ENCODE data around the gene JAKMIP2. TPM values are rescaled to one million over a fixed set of nuclear protein-coding genes. Genes with fewer than 3 reads are reported as not detected.

Gene JAKMIP2
- total and polyA plus RNA-seq, 2 donors (not counting 1 experiment from before 2014, with no cell fraction given), result 1.3 to 6.5 TPM

- Histone ChIP-seq H4K20me1 (ENCODE audit: control insufficient read depth, extremely low read depth, insufficient read depth, low read length) (no peaks in the 10 kb centered on the region), H3K4me2 (ENCODE audit: extremely low read depth, insufficient read depth, low read length) (no peak overlapping the region), H3K27ac (ENCODE audit: insufficient read depth, low read length) (no peak overlapping the region), H3K9ac (ENCODE audit: insufficient read depth, low read length) (no peak overlapping the region), H3K4me1 (ENCODE audit: control insufficient read depth, extremely low read depth, insufficient read depth, low read length) (no peaks in the 10 kb centered on the region), H3K79me2 (ENCODE audit: control insufficient read depth, insufficient read depth, low read length) (no peaks in the 10 kb centered on the region), H3K4me3 (replicated peaks in 1 of 4; ENCODE audit: control extremely low read depth in 1 of 4, insufficient read depth in 1 of 4, low read depth in 3 of 4, low read length in 4 of 4) (no peak overlapping the region), H3K36me3 (ENCODE audit: control insufficient read depth, insufficient read depth, low read length) (no peaks in the 10 kb centered on the region), H3K9me3 (ENCODE audit: control insufficient read depth, insufficient read depth, low read depth, low read length) (no peaks in the 10 kb centered on the region), H3K27me3 (ENCODE audit: control insufficient read depth, insufficient read depth, low read length) (no peaks in the 10 kb centered on the region), H2AFZ (ENCODE audit: low read length) (no peak overlapping the region)
- peak; percentile 26 to 47 for DNase-seq (ENCODE audit: low read depth in 2 of 2)
- no peak for TF ChIP-seq CTCF (conservative IDR thresholded peaks at IDR 0.05 in 1 of 2, IDR thresholded peaks at IDR 0.05 in 1 of 2; ENCODE audit: low read depth in 1 of 2, low read length in 2 of 2)
- TF ChIP-seq EZH2 (IDR thresholded peaks at IDR 0.05; ENCODE audit: low read length, missing control alignments), result no peak
Observed at GRCh38 chr5:147661541-147661940, 121.0 kb downstream of the JAKMIP2 start.

DNA sequence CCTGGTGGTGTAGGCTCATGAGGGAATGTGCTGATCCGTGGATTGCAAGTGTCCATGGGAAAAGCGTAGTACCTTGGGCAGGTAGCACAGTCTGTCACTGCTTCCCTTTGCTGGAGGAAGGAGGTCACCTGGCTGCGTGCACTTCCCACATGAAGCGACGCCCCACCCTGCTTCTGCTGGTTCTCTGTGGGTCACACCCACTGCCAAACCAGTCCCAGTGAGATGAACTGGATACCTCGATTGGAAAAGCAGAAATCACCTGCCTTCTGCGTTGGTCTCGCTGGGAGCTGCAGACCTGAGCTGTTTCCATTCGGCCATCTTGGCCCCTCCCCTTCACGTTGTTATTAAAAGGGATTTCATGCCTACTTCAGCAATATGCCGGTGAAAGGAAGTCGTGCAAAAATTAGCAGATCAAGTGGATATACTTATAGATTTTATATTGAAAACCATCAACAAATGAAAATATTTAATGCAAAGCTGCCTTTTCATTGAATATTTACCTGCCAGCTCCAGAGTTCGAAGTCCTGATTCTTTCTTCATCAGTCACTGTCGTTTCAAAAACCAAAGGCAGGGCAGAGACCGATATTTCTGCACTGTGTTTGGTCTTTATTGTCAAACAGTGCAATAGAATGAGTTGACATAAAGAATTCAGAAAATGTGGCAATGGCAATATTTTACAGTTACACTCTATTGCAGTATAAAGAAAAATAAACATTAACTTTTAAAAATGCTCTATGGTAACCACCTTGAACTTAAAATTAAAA, 123.2 kb downstream of the JAKMIP2 start:
- Histone ChIP-seq H3K27ac (ENCODE audit: insufficient read depth, low read length) (no peak overlapping the region), H3K4me3 (replicated peaks in 1 of 4; ENCODE audit: control extremely low read depth in 1 of 4, insufficient read depth in 1 of 4, low read depth in 3 of 4, low read length in 4 of 4) (no peak overlapping the region), H3K4me2 (ENCODE audit: extremely low read depth, insufficient read depth, low read length) (no peak overlapping the region), H3K36me3 (ENCODE audit: control insufficient read depth, insufficient read depth, low read length) (no peaks in the 10 kb centered on the region), H3K79me2 (ENCODE audit: control insufficient read depth, insufficient read depth, low read length) (no peaks in the 10 kb centered on the region), H3K4me1 (ENCODE audit: control insufficient read depth, extremely low read depth, insufficient read depth, low read length) (no peaks in the 10 kb centered on the region), H4K20me1 (ENCODE audit: control insufficient read depth, extremely low read depth, insufficient read depth, low read length) (no peaks in the 10 kb centered on the region), H3K27me3 (ENCODE audit: control insufficient read depth, insufficient read depth, low read length) (no peaks in the 10 kb centered on the region), H2AFZ (ENCODE audit: low read length) (no peak overlapping the region), H3K9me3 (ENCODE audit: control insufficient read depth, insufficient read depth, low read depth, low read length) (no peaks in the 10 kb centered on the region), H3K9ac (ENCODE audit: insufficient read depth, low read length) (no peak overlapping the region)
- no peak for DNase-seq (ENCODE audit: low read depth in 2 of 2)
- no peak for TF ChIP-seq CTCF (conservative IDR thresholded peaks at IDR 0.05 in 1 of 2, IDR thresholded peaks at IDR 0.05 in 1 of 2; ENCODE audit: low read depth in 1 of 2, low read length in 2 of 2)
- no peak for TF ChIP-seq EZH2 (IDR thresholded peaks at IDR 0.05; ENCODE audit: low read length, missing control alignments)

DNA sequence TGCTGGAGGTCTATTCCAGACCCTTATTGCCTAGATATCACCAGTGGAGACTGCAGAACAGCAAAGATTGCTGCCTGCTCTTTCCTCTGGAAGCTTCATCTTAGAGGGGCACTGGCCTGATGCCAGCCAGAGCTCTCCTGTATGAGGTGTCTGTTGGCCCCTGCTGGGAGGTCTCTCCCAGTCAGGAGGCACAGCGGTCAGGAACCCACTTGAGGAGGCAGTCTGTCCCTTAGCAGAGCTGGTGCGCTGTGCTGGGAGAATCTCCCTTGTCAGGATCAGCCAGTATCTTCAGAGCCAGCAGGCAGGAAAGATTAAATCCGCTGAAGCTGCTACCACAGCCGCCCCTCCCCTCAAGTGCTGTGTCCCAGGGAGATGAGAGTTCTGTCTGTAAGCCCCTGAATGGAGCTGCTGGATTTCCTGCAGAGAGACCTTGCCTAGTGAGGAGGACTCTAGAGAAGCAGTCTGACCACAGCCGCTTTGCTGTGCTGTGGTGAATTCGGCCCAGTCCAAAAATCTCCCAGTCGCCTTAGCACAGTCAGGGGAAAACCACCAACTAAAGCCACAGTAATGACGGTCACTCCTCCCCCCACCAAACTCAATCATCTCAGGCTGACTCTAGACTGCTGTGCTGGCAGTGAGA, 124.1 kb downstream of the JAKMIP2 start:
- no peaks in the 10 kb centered on the region for H3K4me1 ChIP-seq (ENCODE audit: control insufficient read depth, extremely low read depth, insufficient read depth, low read length)
- H3K79me2 ChIP-seq (ENCODE audit: control insufficient read depth, insufficient read depth, low read length), result no peaks in the 10 kb centered on the region
- H3K9me3 ChIP-seq (ENCODE audit: control insufficient read depth, insufficient read depth, low read depth, low read length), result no peaks in the 10 kb centered on the region
- H3K36me3 ChIP-seq (ENCODE audit: control insufficient read depth, insufficient read depth, low read length), result no peaks in the 10 kb centered on the region
- DNase-seq (ENCODE audit: low read depth in 2 of 2), result peak in 1 of 2 donors; percentile 45
- H3K4me3 ChIP-seq (replicated peaks in 1 of 4; ENCODE audit: control extremely low read depth in 1 of 4, insufficient read depth in 1 of 4, low read depth in 3 of 4, low read length in 4 of 4), result no peak overlapping the region
- no peak overlapping the region for H3K4me2 ChIP-seq (ENCODE audit: extremely low read depth, insufficient read depth, low read length)
- H3K27me3 ChIP-seq (ENCODE audit: control insufficient read depth, insufficient read depth, low read length), result no peaks in the 10 kb centered on the region
- H3K27ac ChIP-seq (ENCODE audit: insufficient read depth, low read length), result no peak overlapping the region
- H2AFZ ChIP-seq (ENCODE audit: low read length), result no peak overlapping the region
- no peak for TF ChIP-seq CTCF (conservative IDR thresholded peaks at IDR 0.05 in 1 of 2, IDR thresholded peaks at IDR 0.05 in 1 of 2; ENCODE audit: low read depth in 1 of 2, low read length in 2 of 2)
- no peak for TF ChIP-seq EZH2 (IDR thresholded peaks at IDR 0.05; ENCODE audit: low read length, missing control alignments)
- no peaks in the 10 kb centered on the region for H4K20me1 ChIP-seq (ENCODE audit: control insufficient read depth, extremely low read depth, insufficient read depth, low read length)
- no peak overlapping the region for H3K9ac ChIP-seq (ENCODE audit: insufficient read depth, low read length)
